Fibroblast of villous mesenchyme (primary cell): ENCODE measurements around the gene RBM20. TPM values are rescaled to one million over a fixed set of nuclear protein-coding genes. Genes with fewer than 3 reads are reported as not detected.

ENCODE experiments used
- DNase-seq: peaks from one replicate; pipeline ENCODE4 v3.0.0-alpha.2; 2010; ENCODE audit warnings: low read depth
- H3K4me3 ChIP-seq: 2 replicates; pipeline ENCODE4 v1.5.1; 2011; ENCODE audit warnings: low read depth, mild to moderate bottlenecking, low read length
- total RNA-seq: library from RNA; depleted of rRNA; stranded (reverse); fragments of >200 nt; gene quantifications from 2 replicates; pipeline ENCODE4 v1.2.3, GENCODE V29; 2012
- TF ChIP-seq, protein P1 (sequence below): IDR thresholded peaks from 2 replicates; pipeline ENCODE4 v1.5.1; 2012; ENCODE audit warnings: low read depth, mild to moderate bottlenecking, low read length; ENCODE audit not compliant: insufficient read depth

RBM20 gene
- total RNA-seq, 1 donor = under 0.01 TPM

DNA sequence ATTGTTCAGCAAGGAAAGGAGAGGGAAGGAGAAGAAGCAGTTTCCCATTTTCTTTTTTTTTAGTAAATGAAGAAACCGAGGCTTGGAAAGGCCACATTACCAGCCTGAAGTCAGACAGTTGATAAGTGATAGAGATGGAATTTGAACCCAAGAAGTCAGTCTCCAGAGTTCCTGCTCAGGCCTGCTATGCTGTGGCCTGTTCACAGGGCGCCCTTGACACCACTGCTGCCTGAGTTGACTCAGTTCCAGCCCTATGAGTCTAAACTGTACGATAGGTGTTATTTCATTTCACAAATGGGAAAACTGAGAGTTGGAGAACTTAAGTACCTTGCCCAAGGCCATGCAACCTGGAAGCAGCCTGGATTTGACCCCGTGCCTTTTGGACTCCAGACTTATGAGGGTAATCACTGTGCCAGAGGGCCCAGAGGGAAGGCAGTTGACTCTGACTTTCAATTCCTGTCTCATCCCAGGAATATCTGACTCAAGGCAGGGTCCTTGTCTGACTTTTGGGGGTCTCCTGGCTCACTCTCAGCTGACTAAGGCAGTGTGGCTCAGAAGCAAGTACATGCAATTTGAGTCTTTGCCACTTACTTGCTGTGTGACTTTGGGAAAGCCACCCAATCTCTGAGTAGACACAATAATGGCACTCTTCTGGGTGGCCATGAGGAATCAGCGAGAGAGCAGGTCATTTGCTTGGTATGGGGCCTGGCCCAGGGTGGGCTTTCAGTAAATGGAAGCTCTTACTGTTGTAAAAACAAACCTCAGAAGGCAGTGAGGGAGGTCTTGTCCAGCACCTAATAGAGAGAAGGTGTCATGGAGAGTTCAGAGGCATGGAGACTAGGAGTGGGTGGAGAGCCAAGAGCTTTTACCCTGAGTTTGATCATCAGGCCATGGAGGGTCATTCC lies 17.9 kb upstream of the RBM20 start:
- DNase-seq = no peak
- no peak overlapping the region for H3K4me3 ChIP-seq
- TF ChIP-seq, protein P1, sequence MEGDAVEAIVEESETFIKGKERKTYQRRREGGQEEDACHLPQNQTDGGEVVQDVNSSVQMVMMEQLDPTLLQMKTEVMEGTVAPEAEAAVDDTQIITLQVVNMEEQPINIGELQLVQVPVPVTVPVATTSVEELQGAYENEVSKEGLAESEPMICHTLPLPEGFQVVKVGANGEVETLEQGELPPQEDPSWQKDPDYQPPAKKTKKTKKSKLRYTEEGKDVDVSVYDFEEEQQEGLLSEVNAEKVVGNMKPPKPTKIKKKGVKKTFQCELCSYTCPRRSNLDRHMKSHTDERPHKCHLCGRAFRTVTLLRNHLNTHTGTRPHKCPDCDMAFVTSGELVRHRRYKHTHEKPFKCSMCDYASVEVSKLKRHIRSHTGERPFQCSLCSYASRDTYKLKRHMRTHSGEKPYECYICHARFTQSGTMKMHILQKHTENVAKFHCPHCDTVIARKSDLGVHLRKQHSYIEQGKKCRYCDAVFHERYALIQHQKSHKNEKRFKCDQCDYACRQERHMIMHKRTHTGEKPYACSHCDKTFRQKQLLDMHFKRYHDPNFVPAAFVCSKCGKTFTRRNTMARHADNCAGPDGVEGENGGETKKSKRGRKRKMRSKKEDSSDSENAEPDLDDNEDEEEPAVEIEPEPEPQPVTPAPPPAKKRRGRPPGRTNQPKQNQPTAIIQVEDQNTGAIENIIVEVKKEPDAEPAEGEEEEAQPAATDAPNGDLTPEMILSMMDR = no peak

DNA sequence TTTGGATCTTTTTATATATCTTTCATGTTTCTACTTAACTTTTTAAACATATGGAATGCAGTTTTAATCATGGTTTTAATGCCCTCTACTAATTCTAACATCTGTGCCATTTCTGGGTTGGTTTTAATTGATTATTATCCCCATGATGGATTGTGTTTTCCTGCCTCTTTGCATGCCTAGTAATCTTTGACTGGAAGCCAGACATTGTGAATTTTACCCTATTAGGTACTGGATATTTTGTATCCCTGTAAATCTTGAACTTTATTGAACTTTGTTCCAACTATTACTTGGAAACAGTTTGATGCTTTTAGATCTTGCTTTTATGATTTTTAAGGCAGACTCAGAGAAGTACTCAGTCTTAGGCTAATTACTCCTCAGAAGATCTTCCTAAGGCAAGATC lies 16.0 kb upstream of the RBM20 start:
- no peak overlapping the region for H3K4me3 ChIP-seq
- TF ChIP-seq, protein P1 = no peak
- no peak for DNase-seq

DNA sequence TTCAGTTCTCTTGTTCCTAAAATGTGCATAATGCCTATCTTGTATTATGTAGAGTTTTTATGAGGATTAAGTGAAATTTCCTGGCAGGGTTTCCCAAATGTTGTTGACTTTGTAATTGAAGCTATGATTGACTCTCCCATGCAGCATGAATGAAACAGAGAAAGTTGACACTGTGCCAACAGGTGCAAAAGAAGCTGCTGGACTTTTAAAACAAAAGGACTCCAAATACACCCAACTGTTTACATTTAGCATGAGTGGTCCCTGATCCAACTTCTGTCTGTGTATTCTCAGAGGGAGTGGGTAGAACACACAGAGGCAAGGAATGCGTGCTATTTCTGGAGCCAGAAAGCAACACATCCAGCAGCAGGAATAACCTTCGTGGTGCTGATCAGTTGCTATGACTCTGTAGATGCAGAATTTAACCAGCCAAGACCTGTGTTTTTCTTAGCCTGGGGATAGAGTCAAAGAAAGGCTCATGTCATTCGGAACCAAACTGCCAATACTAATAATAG lies 14.4 kb upstream of the RBM20 start:
- DNase-seq = no peak
- TF ChIP-seq, protein P1 = no peak
- H3K4me3 ChIP-seq = no peak overlapping the region

DNA sequence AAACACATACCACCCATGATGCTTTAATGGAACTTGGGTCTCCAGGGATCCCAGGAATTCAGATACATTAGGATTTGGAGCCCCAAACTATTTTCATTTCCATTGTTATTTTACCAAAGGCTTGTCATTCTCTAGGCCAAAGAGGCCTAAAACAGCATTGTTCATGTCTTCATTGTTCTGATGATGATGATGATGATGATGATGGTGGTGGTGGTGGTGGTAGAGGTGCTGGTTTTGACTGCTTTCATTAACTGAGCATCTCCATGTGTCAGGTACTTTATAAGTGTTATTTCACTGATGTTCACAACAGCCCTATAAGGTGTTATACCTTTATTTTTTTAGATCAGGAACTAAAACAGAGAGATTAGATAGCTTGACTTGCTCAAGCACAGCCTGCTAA lies 12.2 kb upstream of the RBM20 start:
- TF ChIP-seq, protein P1 = no peak
- no peak overlapping the region for H3K4me3 ChIP-seq
- DNase-seq = no peak

DNA sequence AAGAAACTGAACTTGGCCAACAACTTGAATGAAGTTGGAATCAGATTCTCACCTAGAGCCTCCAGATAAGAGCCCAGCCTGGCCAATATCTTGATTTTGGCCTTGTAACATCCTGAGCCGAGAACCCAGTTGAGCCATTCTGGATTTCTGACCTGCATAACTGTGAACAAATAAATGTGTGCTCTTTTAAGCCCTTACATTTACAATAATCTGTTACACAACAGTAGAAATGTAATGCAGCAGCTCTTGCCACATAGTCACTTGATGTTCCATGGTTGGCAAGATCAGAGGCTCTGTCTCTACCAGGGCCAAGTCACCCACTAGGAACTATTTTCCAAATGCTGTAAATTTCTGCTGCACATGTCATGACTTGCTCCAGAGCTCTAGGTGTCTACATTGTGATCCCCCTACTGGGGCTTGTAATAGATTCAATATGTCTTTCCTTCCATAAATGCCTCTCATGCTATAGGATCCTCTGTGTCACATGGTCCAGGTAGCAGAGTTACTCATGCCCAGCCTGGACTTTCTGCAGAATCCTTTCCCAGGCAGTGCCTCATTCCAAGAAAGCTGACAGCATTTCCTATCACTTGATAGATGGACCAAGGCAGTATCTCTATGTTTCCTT lies 11.4 kb upstream of the RBM20 start:
- DNase-seq = no peak
- TF ChIP-seq, protein P1 = no peak
- H3K4me3 ChIP-seq = no peak overlapping the region

DNA sequence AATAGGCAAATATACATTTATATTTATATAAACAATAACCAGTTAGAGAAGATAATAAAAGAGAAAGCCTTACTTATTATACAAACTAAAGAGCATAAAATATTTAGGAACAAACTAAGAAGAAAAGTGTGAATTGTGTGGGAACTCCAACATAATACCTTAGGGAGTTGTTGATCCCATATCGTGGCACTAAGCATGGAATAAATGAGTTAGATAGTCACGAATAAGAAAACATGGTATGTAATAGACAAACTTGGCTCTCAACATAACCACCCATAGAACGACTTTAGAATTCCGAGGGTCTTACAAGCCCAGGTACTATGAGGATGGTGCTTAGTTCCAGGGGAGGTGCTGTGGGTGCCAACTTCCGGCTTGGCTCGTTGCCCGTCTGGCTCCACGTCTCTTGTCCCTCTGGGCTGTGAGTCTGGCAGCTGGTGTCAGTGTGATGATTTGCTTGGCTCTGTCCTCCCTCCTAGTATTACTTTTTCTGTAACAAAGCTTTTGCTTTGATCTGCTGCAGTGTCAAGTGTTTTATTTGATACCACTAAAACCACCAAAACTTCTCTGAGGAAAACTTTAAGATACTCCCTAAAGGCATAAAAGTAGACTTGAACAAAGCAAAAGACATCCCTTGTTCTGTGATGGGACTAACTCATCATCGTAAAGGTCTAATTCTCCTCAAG lies 9.5 kb upstream of the RBM20 start:
- TF ChIP-seq, protein P1 = no peak
- H3K4me3 ChIP-seq = no peak overlapping the region
- no peak for DNase-seq
